ENCODE measurements around the gene COX7C.

Gene COX7C

DNA sequence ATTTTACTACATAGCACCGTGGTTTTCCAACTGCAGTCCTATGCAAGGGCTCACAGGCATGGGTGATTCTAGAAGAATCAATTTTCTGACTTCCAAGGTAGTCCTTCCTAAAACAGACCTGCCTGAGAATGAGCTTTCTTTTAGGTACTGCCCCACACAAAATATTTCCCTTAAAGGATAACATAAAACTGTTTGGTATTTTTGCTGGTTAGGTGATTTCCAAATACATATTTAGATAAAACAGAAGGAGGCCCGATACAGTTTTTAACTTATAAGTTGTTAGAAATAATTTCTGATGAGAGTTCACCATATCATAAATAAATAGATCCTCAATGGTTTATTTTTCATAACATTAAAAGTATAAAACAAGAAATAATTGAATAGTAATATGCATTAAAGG, 46.4 kb downstream of the COX7C start:
- DNase-seq (ENCODE audit: low spot score) = no peak

- no peak for DNase-seq (ENCODE audit: low spot score)
These were observed 48.4 kb downstream of the COX7C start for GRCh38 chr5:86665984-86666760.

- no peak for DNase-seq (ENCODE audit: low spot score)
These were observed 49.2 kb downstream of the COX7C start for GRCh38 chr5:86666981-86667380.
